ENCODE data around the gene DLGAP1. TPM values are rescaled to one million over a fixed set of nuclear protein-coding genes. Genes with fewer than 3 reads are reported as not detected.

DLGAP1 gene
- total RNA-seq, 2 experiments from 2014 or later: 0.31 to 0.36 TPM

- ChIA-PET POLR2A (no interaction called here), CTCF (no interaction called here)
- Mint-ChIP-seq H3K4me1 (ENCODE audit: low read depth) (no peaks in the 10 kb centered on the region), H3K4me3 (no peak overlapping the region), H3K9me3 (no peaks in the 10 kb centered on the region), H3K36me3 (ENCODE audit: low read depth) (no peaks in the 10 kb centered on the region), H3K27me3 (peaks cover 53% of the 10 kb centered on the region), H3K27ac (no peak overlapping the region)
- no peak for TF ChIP-seq CTCF (IDR thresholded peaks at IDR 0.05)
- Histone ChIP-seq H3K9me3 (ENCODE audit: control insufficient read depth in 1 of 2, insufficient read depth in 1 of 2, low read length in 2 of 2) (no peaks in the 10 kb centered on the region), H3K27ac (ENCODE audit: low read depth in 1 of 2, low read length in 2 of 2) (no peak overlapping the region), H3K4me1 (ENCODE audit: insufficient read depth, low read length) (no peaks in the 10 kb centered on the region), H3K36me3 (ENCODE audit: insufficient read depth, low read length) (no peaks in the 10 kb centered on the region), H3K4me3 (ENCODE audit: low read length) (no peak overlapping the region), H3K27me3 (ENCODE audit: control insufficient read depth in 1 of 2, insufficient read depth in 2 of 2, low read length in 2 of 2) (no peaks in the 10 kb centered on the region)
- DNase-seq: no peak
- intact Hi-C loops (cut with DNase I, micrococcal nuclease): no loop called here
- ATAC-seq (ENCODE audit: poor library complexity): no peak
Observed at GRCh38 chr18:3873211-3873610, 581.9 kb downstream of the DLGAP1 start.

GRCh38 chr18:3872641-3873040 lies 582.5 kb downstream of the DLGAP1 start:
- H3K4me3 ChIP-seq (ENCODE audit: low read length): no peak overlapping the region
- no peaks in the 10 kb centered on the region for H3K36me3 Mint-ChIP-seq (ENCODE audit: low read depth)
- H3K9me3 Mint-ChIP-seq: no peaks in the 10 kb centered on the region
- no peaks in the 10 kb centered on the region for H3K36me3 ChIP-seq (ENCODE audit: insufficient read depth, low read length)
- no peak for TF ChIP-seq CTCF (IDR thresholded peaks at IDR 0.05)
- intact Hi-C loops (cut with DNase I, micrococcal nuclease): no loop called here
- H3K27ac Mint-ChIP-seq: no peak overlapping the region
- peaks cover 53% of the 10 kb centered on the region for H3K27me3 Mint-ChIP-seq
- H3K4me3 Mint-ChIP-seq: no peak overlapping the region
- H3K4me1 ChIP-seq (ENCODE audit: insufficient read depth, low read length): no peaks in the 10 kb centered on the region
- ChIA-PET CTCF (no interaction called here), POLR2A (no interaction called here)
- H3K4me1 Mint-ChIP-seq (ENCODE audit: low read depth): no peaks in the 10 kb centered on the region
- no peak overlapping the region for H3K27ac ChIP-seq (ENCODE audit: low read depth in 1 of 2, low read length in 2 of 2)
- H3K27me3 ChIP-seq (ENCODE audit: control insufficient read depth in 1 of 2, insufficient read depth in 2 of 2, low read length in 2 of 2): no peaks in the 10 kb centered on the region
- ATAC-seq (ENCODE audit: poor library complexity): no peak
- no peaks in the 10 kb centered on the region for H3K9me3 ChIP-seq (ENCODE audit: control insufficient read depth in 1 of 2, insufficient read depth in 1 of 2, low read length in 2 of 2)
- DNase-seq: no peak

GRCh38 chr18:3871687-3872086 lies 583.4 kb downstream of the DLGAP1 start:
- no peak for TF ChIP-seq CTCF (IDR thresholded peaks at IDR 0.05)
- Histone ChIP-seq H3K27ac (ENCODE audit: low read depth in 1 of 2, low read length in 2 of 2) (no peak overlapping the region), H3K9me3 (ENCODE audit: control insufficient read depth in 1 of 2, insufficient read depth in 1 of 2, low read length in 2 of 2) (no peaks in the 10 kb centered on the region), H3K4me1 (ENCODE audit: insufficient read depth, low read length) (no peaks in the 10 kb centered on the region), H3K36me3 (ENCODE audit: insufficient read depth, low read length) (no peaks in the 10 kb centered on the region), H3K4me3 (ENCODE audit: low read length) (no peak overlapping the region), H3K27me3 (ENCODE audit: control insufficient read depth in 1 of 2, insufficient read depth in 2 of 2, low read length in 2 of 2) (no peaks in the 10 kb centered on the region)
- Mint-ChIP-seq H3K4me3 (no peak overlapping the region), H3K36me3 (ENCODE audit: low read depth) (no peaks in the 10 kb centered on the region), H3K27ac (no peak overlapping the region), H3K4me1 (ENCODE audit: low read depth) (no peaks in the 10 kb centered on the region), H3K9me3 (no peaks in the 10 kb centered on the region), H3K27me3 (peaks cover 53% of the 10 kb centered on the region)
- POLR2A ChIA-PET: no interaction called here
- ATAC-seq (ENCODE audit: poor library complexity) (no peak), DNase-seq (no peak)
- CTCF ChIA-PET: no interaction called here
- intact Hi-C loops (cut with DNase I, micrococcal nuclease): no loop called here

Measured in CD4-positive, alpha-beta T cell (primary cell).